Large intestine (tissue), 12 donors: ENCODE results near the gene SLC37A1. TPM values are rescaled to one million over a fixed set of nuclear protein-coding genes. Genes with fewer than 3 reads are reported as not detected.
A peak's percentile ranks its signal among the peaks of the same experiment; 100 is the strongest.

Source experiments
- DNase-seq, 2 donors: peaks; one replicate each; pipeline versions ENCODE4 v3.0.0 to v3.0.0-alpha.2; 2013
- H3K27ac ChIP-seq: one replicate; pipeline ENCODE4 v1.5.1; 2013; ENCODE audit warnings: low read length
- H3K27me3 ChIP-seq: 2 replicates; pipeline ENCODE4 v1.6.1; 2013; ENCODE audit warnings: low read length; ENCODE audit not compliant: control insufficient read depth, insufficient read depth
- H3K36me3 ChIP-seq: 2 replicates; pipeline ENCODE4 v1.6.1; 2013; ENCODE audit warnings: low read length; ENCODE audit not compliant: control insufficient read depth, insufficient read depth
- H3K4me1 ChIP-seq: one replicate; pipeline ENCODE4 v1.6.1; 2013; ENCODE audit warnings: low read length; ENCODE audit not compliant: control insufficient read depth, insufficient read depth
- H3K4me3 ChIP-seq: one replicate; pipeline ENCODE4 v1.5.1; 2013; ENCODE audit warnings: low read length
- H3K9me3 ChIP-seq: one replicate; pipeline ENCODE4 v1.6.1; 2013; ENCODE audit warnings: mild to moderate bottlenecking, low read depth, low read length, moderate library complexity; ENCODE audit not compliant: control insufficient read depth
- WGBS: methylation state at CpG from one replicate; pipeline ENCODE4 v1.1.5; 2013; ENCODE audit warnings: low lambda C conversion rate; ENCODE audit not compliant: insufficient coverage; 5-methylcytosine and 5-hydroxymethylcytosine counted together
- long read RNA-seq, 11 donors: transcript quantifications; one replicate each; lab custom pipeline, GENCODE V29; 2026
- polyA plus RNA-seq: library from polyadenylated mRNA; unstranded; fragments of 120-200 nt; gene quantifications from one replicate; pipeline ENCODE4 v1.2.1, GENCODE V29; 2013

Gene SLC37A1
- 35.9 TPM for polyA plus RNA-seq
- long read RNA-seq, donor 1, partial matches to known transcripts, result 5 of 7 reads
- long read RNA-seq, donor 1, other reads (novel, unspliced or antisense), result 0 of 7 reads
- long read RNA-seq, donor 2, transcript SLC37A1-201 (20 exons, 3,664 nt), result major isoform, 5 of 5 reads
- long read RNA-seq, donor 2, partial matches to known transcripts, result 0 of 5 reads
- long read RNA-seq, donor 2, other reads (novel, unspliced or antisense), result 0 of 5 reads
- long read RNA-seq, donor 3, partial matches to known transcripts, result 0 of 3 reads
- long read RNA-seq, donor 3, other reads (novel, unspliced or antisense), result 0 of 3 reads
- long read RNA-seq, donor 4, result 0 reads
- long read RNA-seq, donor 5, partial matches to known transcripts, result 0 of 1 reads
- long read RNA-seq, donor 5, other reads (novel, unspliced or antisense), result 0 of 1 reads
- long read RNA-seq, donor 6, partial matches to known transcripts, result 9 of 10 reads
- long read RNA-seq, donor 6, other reads (novel, unspliced or antisense), result 0 of 10 reads
- long read RNA-seq, donor 7, result 0 reads
- long read RNA-seq, donor 8, partial matches to known transcripts, result 0 of 1 reads
- long read RNA-seq, donor 8, other reads (novel, unspliced or antisense), result 0 of 1 reads
- long read RNA-seq, donor 9, result 0 reads
- long read RNA-seq, donor 10, partial matches to known transcripts, result 0 of 1 reads
- long read RNA-seq, donor 10, other reads (novel, unspliced or antisense), result 0 of 1 reads
- long read RNA-seq, donor 11, partial matches to known transcripts, result 0 of 1 reads
- long read RNA-seq, donor 11, other reads (novel, unspliced or antisense), result 0 of 1 reads

- DNase-seq, result peak in 1 of 2 donors; percentile 64
- WGBS, result no CpG with 5 or more reads among the region's 88 CpGs
Measured at GRCh38 chr21:42513151-42513984, at the start of gene SLC37A1. Gene SLC37A1, plus strand, starts transcription at chr21:42513852. Its CDS starts 4,603 bp downstream, at chr21:42518455.

GRCh38 chr21:42463861-42464515, 49.7 kb upstream of the SLC37A1 start:
- DNase-seq, result peak in 1 of 2 donors; percentile 50
- H3K4me3 ChIP-seq, result no peak overlapping the region
- peaks cover 93% of the 10 kb centered on the region for H3K4me1 ChIP-seq
- H3K27ac ChIP-seq, result peak overlapping the region; percentile 91
- no peaks in the 10 kb centered on the region for H3K9me3 ChIP-seq
- WGBS, result 78% methylated on average over 4 of the region's 17 CpGs
- H3K27me3 ChIP-seq, result no peaks in the 10 kb centered on the region
- no peaks in the 10 kb centered on the region for H3K36me3 ChIP-seq

More at GRCh38 chr21:42513151-42513984, at the start of gene SLC37A1:
- no peaks in the 10 kb centered on the region for H3K27me3 ChIP-seq
- H3K4me1 ChIP-seq, result peaks cover 29% of the 10 kb centered on the region
- peaks cover 17% of the 10 kb centered on the region for H3K36me3 ChIP-seq
- H3K4me3 ChIP-seq, result peak within 1 kb of the TSS; percentile 83
- H3K27ac ChIP-seq, result peak within 1 kb of the TSS; percentile 76
- no peaks in the 10 kb centered on the region for H3K9me3 ChIP-seq

GRCh38 chr21:42465008-42465802, 48.4 kb upstream of the SLC37A1 start:
- 20% methylated on average over 1 of the region's 8 CpGs for WGBS
- no peaks in the 10 kb centered on the region for H3K36me3 ChIP-seq
- H3K27me3 ChIP-seq, result no peaks in the 10 kb centered on the region
- H3K4me1 ChIP-seq, result peaks cover 90% of the 10 kb centered on the region
- peak; percentile 75 to 92 for DNase-seq
- H3K4me3 ChIP-seq, result no peak overlapping the region
- H3K27ac ChIP-seq, result peak overlapping the region; percentile 91
- H3K9me3 ChIP-seq, result no peaks in the 10 kb centered on the region

DNA sequence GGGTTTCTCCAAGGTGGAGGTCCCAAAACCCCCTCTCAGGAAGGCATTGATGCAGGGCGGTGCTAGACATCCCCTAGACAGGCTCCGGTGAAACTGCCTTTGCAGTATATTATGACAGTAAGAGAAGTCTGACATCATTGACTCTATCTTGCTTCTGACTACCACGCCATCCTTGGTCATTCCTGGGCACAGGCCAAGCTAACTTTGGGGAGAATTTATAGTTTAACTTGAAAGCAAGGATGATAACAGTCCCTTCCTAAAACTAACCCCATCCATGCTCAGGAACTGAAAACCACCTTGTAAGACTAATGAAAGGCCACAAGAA, 47.9 kb upstream of the SLC37A1 start:
- no peaks in the 10 kb centered on the region for H3K9me3 ChIP-seq
- no CpG with 5 or more reads among the region's 3 CpGs for WGBS
- peak overlapping the region; percentile 91 for H3K27ac ChIP-seq
- H3K27me3 ChIP-seq, result no peaks in the 10 kb centered on the region
- no peaks in the 10 kb centered on the region for H3K36me3 ChIP-seq
- peaks cover 87% of the 10 kb centered on the region for H3K4me1 ChIP-seq
- H3K4me3 ChIP-seq, result no peak overlapping the region
- DNase-seq, result no peak

DNA sequence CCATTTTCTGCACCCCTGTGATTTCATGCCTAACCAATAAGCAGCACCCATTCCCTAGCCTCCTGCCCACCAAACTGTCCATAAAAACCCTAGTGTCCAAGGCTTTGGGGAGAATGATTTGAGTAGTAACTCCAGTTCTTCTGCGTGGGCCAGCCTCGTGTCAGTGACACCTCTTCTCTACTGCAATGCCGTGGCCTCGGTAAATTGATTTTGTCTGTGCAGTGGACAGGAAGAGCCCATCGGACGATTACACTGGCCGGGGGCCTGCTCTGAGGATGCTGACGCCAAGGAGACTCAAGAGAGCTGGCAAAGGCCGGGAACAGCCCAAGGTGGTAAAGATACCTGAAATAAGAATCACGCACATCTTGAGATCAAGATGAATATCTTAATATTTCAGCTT, 47.0 kb upstream of the SLC37A1 start:
- Histone ChIP-seq H3K27me3 (no peaks in the 10 kb centered on the region), H3K27ac (no peak overlapping the region), H3K4me3 (no peak overlapping the region), H3K36me3 (no peaks in the 10 kb centered on the region), H3K9me3 (no peaks in the 10 kb centered on the region), H3K4me1 (peaks cover 82% of the 10 kb centered on the region)
- WGBS, result no CpG with 5 or more reads among the region's 10 CpGs
- no peak for DNase-seq

- peak overlapping the region; percentile 99 for H3K27ac ChIP-seq
- H3K36me3 ChIP-seq, result no peaks in the 10 kb centered on the region
- 60% methylated on average over 1 of the region's 12 CpGs for WGBS
- peak in 1 of 2 donors; percentile 57 for DNase-seq
- no peak overlapping the region for H3K4me3 ChIP-seq
- peaks cover 75% of the 10 kb centered on the region for H3K4me1 ChIP-seq
- H3K9me3 ChIP-seq, result no peaks in the 10 kb centered on the region
- H3K27me3 ChIP-seq, result no peaks in the 10 kb centered on the region
Measured at GRCh38 chr21:42467140-42467983, 46.3 kb upstream of the SLC37A1 start.

GRCh38 chr21:42468491-42469131, 45.0 kb upstream of the SLC37A1 start:
- no CpG with 5 or more reads among the region's 6 CpGs for WGBS
- H3K27me3 ChIP-seq, result no peaks in the 10 kb centered on the region
- no peaks in the 10 kb centered on the region for H3K36me3 ChIP-seq
- no peaks in the 10 kb centered on the region for H3K9me3 ChIP-seq
- peaks cover 66% of the 10 kb centered on the region for H3K4me1 ChIP-seq
- H3K27ac ChIP-seq, result peak overlapping the region; percentile 99
- no peak overlapping the region for H3K4me3 ChIP-seq
- DNase-seq, result peak in 1 of 2 donors; percentile 46

GRCh38 chr21:42469272-42469671, 44.4 kb upstream of the SLC37A1 start:
- Histone ChIP-seq H3K27me3 (no peaks in the 10 kb centered on the region), H3K36me3 (no peaks in the 10 kb centered on the region), H3K9me3 (no peaks in the 10 kb centered on the region), H3K27ac (peak overlapping the region; percentile 99), H3K4me3 (no peak overlapping the region), H3K4me1 (peaks cover 64% of the 10 kb centered on the region)
- WGBS, result no CpG with 5 or more reads among the region's 2 CpGs
- peak; percentile 91 to 95 for DNase-seq
